Lower lobe of right lung (tissue), 2 donors: ENCODE measurements around the gene TERT. TPM values are rescaled to one million over a fixed set of nuclear protein-coding genes. Genes with fewer than 3 reads are reported as not detected.

Experiments used
- ATAC-seq, 2 donors: fragments of 200-7000 bp; cut with Tn5 transposase; one replicate each; pipeline ENCODE4 v1.9.1; 2020 to 2022; ENCODE audit warnings: mild to moderate bottlenecking in 2 of 2, moderate library complexity in 2 of 2
- DNase-seq: peaks from one replicate; pipeline ENCODE4 v3.0.0-alpha.2; 2020
- H3K27ac ChIP-seq: fragments of 200-600 bp; one replicate; pipeline ENCODE4 v1.8.0; 2022
- H3K27me3 ChIP-seq: fragments of 200-600 bp; one replicate; pipeline ENCODE4 v1.8.0; 2022; ENCODE audit warnings: low read depth
- H3K36me3 ChIP-seq: fragments of 200-600 bp; one replicate; pipeline ENCODE4 v1.8.0; 2022; ENCODE audit warnings: mild to moderate bottlenecking
- H3K4me1 ChIP-seq: fragments of 200-600 bp; one replicate; pipeline ENCODE4 v1.8.0; 2022
- H3K4me3 ChIP-seq: fragments of 200-600 bp; one replicate; pipeline ENCODE4 v1.8.0; 2022; ENCODE audit warnings: mild to moderate bottlenecking
- H3K9me3 ChIP-seq: fragments of 200-600 bp; one replicate; pipeline ENCODE4 v1.8.0; 2022
- CTCF ChIP-seq: fragments of 200-600 bp; IDR thresholded peaks from one replicate; pipeline ENCODE4 v1.8.0; 2022; ENCODE audit warnings: antibody characterized with exemption, mild to moderate bottlenecking
- intact Hi-C: fragments of 100-400 bp; cut with DNase I; formaldehyde crosslinking; loops from one replicate; pipeline ENCODE4 v1.11.0; 2022
- total RNA-seq: library from RNA; stranded (reverse); fragmentation: NEBNext Ultra II Directional; extraction: Animal tissue kit (Norgen Biotek cat#: 25700); gene quantifications from one replicate; pipeline ENCODE4 v1.2.1, GENCODE V29; 2021
- donor health status: DM: no; HTN: yes; CAD: no; lungs with severe emphysema.

The TERT gene
- total RNA-seq, 1 donor from 2014 or later = not detected

GRCh38 chr5:1282131-1282992 lies 12.5 kb downstream of the TERT start:
- DNase-seq = peak; percentile 38
- ATAC-seq = no peak
- Histone ChIP-seq H3K36me3 (no peaks in the 10 kb centered on the region), H3K9me3 (no peaks in the 10 kb centered on the region), H3K4me3 (no peak overlapping the region), H3K4me1 (no peaks in the 10 kb centered on the region), H3K27ac (no peak overlapping the region), H3K27me3 (no peaks in the 10 kb centered on the region)
- no peak for TF ChIP-seq CTCF
- intact Hi-C loops = no loop called here

- no peak overlapping the region for H3K4me3 ChIP-seq
- no peaks in the 10 kb centered on the region for H3K36me3 ChIP-seq
- DNase-seq = peak; percentile 23
- intact Hi-C loops = no loop called here
- no peak for TF ChIP-seq CTCF
- no peaks in the 10 kb centered on the region for H3K9me3 ChIP-seq
- no peak overlapping the region for H3K27ac ChIP-seq
- no peaks in the 10 kb centered on the region for H3K4me1 ChIP-seq
- H3K27me3 ChIP-seq = no peaks in the 10 kb centered on the region
- no peak for ATAC-seq
These were observed 13.6 kb downstream of the TERT start for GRCh38 chr5:1281038-1281882.

- peak; percentile 33 for DNase-seq
- TF ChIP-seq CTCF = no peak
- Histone ChIP-seq H3K4me3 (no peak overlapping the region), H3K27ac (no peak overlapping the region), H3K27me3 (no peaks in the 10 kb centered on the region), H3K36me3 (no peaks in the 10 kb centered on the region), H3K9me3 (no peaks in the 10 kb centered on the region), H3K4me1 (no peaks in the 10 kb centered on the region)
- peak in 1 of 2 donors; percentile 19 for ATAC-seq
- intact Hi-C loops = no loop called here
These were observed 14.5 kb downstream of the TERT start for GRCh38 chr5:1280177-1281037.

GRCh38 chr5:1279443-1280151 lies 15.3 kb downstream of the TERT start:
- Histone ChIP-seq H3K27ac (no peak overlapping the region), H3K4me3 (no peak overlapping the region), H3K36me3 (no peaks in the 10 kb centered on the region), H3K27me3 (no peaks in the 10 kb centered on the region), H3K9me3 (no peaks in the 10 kb centered on the region), H3K4me1 (no peaks in the 10 kb centered on the region)
- ATAC-seq (peak in 1 of 2 donors; percentile 23), DNase-seq (peak; percentile 29)
- intact Hi-C loops = no loop called here
- TF ChIP-seq CTCF = no peak
